RWPE1 (cell line): ENCODE measurements around the gene ATR.

Source experiments
- CTCF ChIA-PET: fragments of 350-600 bp; sonication (Branson Sonifier 250); formaldehyde crosslinking; extraction: SDS; loops from one replicate; lab custom pipeline; 2021; lab: Yijun Ruan, JAX
- POLR2A ChIA-PET: fragments of 400-600 bp; formaldehyde crosslinking; extraction: SDS; loops from one replicate; lab custom pipeline; 2020; ENCODE audit warnings: antibody characterized with exemption; ENCODE audit not compliant: low non-redundant PET; lab: Yijun Ruan, JAX
- DNase-seq: peaks from one replicate; pipeline ENCODE4 v3.0.0; 2012; ENCODE audit warnings: low spot score
- H3K27ac ChIP-seq: fragments of 450-650 bp; 2 replicates; pipeline ENCODE4 v1.5.1; 2017
- TF ChIP-seq, protein P1 (sequence below): fragments of 450-650 bp; conservative IDR thresholded peaks from 2 replicates; pipeline ENCODE4 v1.5.1; 2017; ENCODE audit warnings: low read depth, mild to moderate bottlenecking

The ATR gene

DNA sequence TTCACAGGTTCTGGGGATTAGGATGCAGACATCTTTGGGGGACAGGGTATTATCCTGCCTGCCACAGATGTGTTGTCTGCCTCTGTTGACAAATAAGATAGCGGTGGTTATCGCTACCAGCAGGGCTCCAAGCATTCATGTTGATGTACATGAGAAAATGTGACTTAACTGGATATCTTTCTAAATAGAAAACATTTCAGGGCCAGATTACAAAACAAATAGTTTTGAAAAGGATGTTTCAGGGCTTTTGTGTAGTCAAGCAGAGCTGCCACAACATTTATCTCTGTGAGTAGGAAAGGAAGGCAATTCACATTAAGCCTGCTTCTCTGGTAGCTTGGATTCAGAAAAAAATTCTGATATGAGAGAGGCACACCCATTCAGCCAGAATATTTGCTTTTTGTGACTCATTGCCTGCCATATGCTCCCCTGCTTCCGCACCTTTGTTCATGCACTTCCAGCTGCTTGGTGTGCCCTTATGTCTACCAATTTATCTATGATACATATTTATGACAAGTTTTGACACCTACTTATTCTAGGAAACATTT is 40.5 kb upstream of the ATR start:
- ChIA-PET POLR2A (interaction anchor here (0.5 kb wide), 1 partner anchor 24 kb away, joined by 4 read pairs; no protein-coding TSS in a partner anchor), CTCF (interaction anchor here (0.5 kb wide), 1 partner anchor 1356 kb away, joined by 7 read pairs; no protein-coding TSS in a partner anchor)
- peak; percentile 56 for DNase-seq

DNA sequence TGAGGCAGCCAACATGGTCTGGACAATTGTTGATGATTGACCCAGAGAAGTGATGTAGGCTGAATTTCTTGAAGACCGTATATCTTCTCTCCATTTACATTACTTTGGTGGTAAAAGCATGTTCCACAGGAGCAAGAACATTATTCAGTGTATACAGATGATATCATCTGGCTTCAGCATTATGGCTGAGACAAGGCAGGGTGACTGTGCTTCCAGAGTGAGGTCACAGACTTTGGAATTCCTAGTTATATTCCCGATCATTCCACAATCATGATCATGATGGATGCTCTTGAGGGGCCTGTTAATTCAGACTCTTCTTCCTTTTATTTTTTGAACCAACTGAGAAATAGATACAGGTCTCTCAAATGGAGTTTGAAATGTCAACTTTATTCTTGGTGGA is 36.6 kb upstream of the ATR start:
- no peak overlapping the region for H3K27ac ChIP-seq
- DNase-seq, result no peak
- POLR2A ChIA-PET, result no interaction called here
- TF ChIP-seq, protein P1, sequence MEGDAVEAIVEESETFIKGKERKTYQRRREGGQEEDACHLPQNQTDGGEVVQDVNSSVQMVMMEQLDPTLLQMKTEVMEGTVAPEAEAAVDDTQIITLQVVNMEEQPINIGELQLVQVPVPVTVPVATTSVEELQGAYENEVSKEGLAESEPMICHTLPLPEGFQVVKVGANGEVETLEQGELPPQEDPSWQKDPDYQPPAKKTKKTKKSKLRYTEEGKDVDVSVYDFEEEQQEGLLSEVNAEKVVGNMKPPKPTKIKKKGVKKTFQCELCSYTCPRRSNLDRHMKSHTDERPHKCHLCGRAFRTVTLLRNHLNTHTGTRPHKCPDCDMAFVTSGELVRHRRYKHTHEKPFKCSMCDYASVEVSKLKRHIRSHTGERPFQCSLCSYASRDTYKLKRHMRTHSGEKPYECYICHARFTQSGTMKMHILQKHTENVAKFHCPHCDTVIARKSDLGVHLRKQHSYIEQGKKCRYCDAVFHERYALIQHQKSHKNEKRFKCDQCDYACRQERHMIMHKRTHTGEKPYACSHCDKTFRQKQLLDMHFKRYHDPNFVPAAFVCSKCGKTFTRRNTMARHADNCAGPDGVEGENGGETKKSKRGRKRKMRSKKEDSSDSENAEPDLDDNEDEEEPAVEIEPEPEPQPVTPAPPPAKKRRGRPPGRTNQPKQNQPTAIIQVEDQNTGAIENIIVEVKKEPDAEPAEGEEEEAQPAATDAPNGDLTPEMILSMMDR, result no peak
- CTCF ChIA-PET, result no interaction called here

More for the DNA sequence above, 40.5 kb upstream of the ATR start:
- TF ChIP-seq, protein P1, result no peak
- no peak overlapping the region for H3K27ac ChIP-seq

DNA sequence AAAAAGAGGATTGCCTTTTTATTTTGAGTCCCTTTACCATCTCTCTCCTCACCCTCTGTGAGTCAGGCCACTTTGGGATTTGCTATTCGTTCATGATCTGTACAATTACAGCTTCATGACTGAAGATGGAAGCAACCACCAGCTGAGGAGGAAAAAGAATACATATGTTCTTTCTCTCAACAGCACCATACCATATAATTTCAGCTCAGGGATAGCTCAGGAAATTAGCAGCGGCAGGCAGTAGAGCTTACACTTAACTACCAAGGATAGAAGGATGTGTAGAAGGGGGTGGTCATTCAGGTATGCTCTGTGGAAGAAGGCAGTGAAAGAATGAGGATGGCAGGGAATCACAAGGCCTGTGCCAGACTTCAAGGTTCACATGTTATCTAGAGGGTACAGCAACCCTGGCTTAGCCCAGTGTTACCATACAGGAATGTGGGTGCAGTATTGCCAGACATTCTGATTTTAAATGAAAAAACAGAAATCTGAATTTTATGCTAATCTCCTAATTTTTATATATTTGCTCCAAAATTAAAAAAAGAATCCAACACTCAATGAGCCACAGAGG is 35.6 kb upstream of the ATR start:
- POLR2A ChIA-PET, result no interaction called here
- no peak for DNase-seq
- H3K27ac ChIP-seq, result no peak overlapping the region
- TF ChIP-seq, protein P1, result no peak
- CTCF ChIA-PET, result interaction anchor here (0.6 kb wide), 1 partner anchor 56 kb away, joined by 3 read pairs; no protein-coding TSS in a partner anchor

DNA sequence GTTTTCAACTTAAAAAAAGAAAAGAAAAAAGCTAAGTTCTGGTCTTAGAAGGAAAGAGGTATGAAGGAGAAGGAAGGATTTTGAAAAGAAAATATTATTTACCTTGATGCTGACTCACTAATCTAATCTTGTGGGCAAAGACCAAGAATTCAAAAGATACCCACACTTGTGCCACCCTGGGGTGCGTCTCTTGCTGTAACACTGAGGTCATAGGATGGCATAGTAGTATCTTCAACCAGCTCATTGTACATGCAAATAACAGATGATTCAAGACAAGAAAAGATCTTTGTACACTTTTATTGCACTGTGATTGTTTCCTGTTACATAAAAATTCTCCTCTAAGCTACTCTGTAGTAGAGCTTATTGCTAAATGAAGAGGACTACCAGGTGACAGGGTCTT is 35.0 kb upstream of the ATR start:
- ChIA-PET CTCF (no interaction called here), POLR2A (no interaction called here)
- no peak overlapping the region for H3K27ac ChIP-seq
- TF ChIP-seq, protein P1, result no peak
- DNase-seq, result no peak

DNA sequence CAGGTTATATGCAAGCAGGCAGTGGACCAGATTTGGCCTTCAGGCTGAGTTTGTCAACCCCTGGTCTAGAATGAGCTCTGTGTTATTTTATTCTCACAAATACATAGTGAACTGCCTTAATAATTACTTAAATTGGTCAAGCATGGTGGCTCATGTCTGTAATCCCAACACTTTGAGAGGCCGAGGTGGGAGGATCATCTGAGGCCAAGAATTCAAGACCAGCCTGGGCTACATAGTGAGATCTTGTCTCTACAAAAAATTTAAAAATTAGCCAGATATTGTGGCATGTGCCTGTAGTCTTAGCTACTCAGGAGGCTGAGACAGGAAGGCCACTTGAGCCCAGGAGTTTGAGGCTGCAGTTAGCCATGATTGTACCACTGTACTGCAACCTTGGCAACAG is 32.7 kb upstream of the ATR start:
- TF ChIP-seq, protein P1, result no peak
- CTCF ChIA-PET, result interaction anchor here (0.6 kb wide), 1 partner anchor 26 kb away, joined by 5 read pairs; no protein-coding TSS in a partner anchor
- H3K27ac ChIP-seq, result no peak overlapping the region
- no peak for DNase-seq
- POLR2A ChIA-PET, result no interaction called here

DNA sequence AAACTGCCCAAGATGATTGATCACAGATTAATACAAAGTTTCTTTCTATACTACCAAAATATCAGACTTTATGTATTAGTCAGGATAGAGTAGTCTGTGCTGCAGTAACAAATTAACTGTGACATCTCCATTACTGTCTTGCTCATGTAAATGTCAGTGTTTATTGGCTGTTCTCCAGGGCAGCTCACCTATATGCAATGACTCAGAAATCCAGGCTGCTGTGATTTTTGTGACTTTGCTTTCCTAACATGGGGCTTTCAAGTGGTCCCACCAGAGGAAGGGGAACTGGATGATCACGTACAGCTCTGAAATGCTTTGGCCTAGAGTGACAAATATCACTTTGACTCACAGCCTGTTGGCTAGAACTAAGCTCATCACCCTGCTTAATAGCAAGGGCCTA is 30.6 kb upstream of the ATR start:
- no peak for DNase-seq
- ChIA-PET POLR2A (no interaction called here), CTCF (interaction anchor here (0.6 kb wide), 1 partner anchor 163 kb away, joined by 3 read pairs; no protein-coding TSS in a partner anchor)
- TF ChIP-seq, protein P1, result no peak
- no peak overlapping the region for H3K27ac ChIP-seq
